HepG2 (cell line): ENCODE measurements around the gene AFG1L. TPM values are rescaled to one million over a fixed set of nuclear protein-coding genes. Genes with fewer than 3 reads are reported as not detected.

Experiments used
- AKNA ChIP-seq: sonication (generic); formaldehyde crosslinking; IDR thresholded peaks from 2 replicates; pipeline ENCODE4 v1.4.0; 2020; ENCODE audit warnings: missing genetic modification reagents, borderline replicate concordance
- DMTF1 ChIP-seq: sonication (generic); formaldehyde crosslinking; IDR thresholded peaks from 2 replicates; pipeline ENCODE4 v1.4.0; 2020; ENCODE audit warnings: mild to moderate bottlenecking, missing genetic modification reagents
- ETV6 ChIP-seq: sonication (generic); formaldehyde crosslinking; conservative IDR thresholded peaks from 2 replicates; pipeline ENCODE4 v1.4.0; 2020; ENCODE audit warnings: missing genetic modification reagents
- JDP2 ChIP-seq: sonication (generic); formaldehyde crosslinking; IDR thresholded peaks from 2 replicates; pipeline ENCODE4 v1.8.1; 2022; ENCODE audit warnings: missing genetic modification reagents, borderline replicate concordance
- MLX ChIP-seq: IDR thresholded peaks from 2 replicates; pipeline ENCODE4 v1.6.1; 2016
- SIX1 ChIP-seq: sonication (generic); formaldehyde crosslinking; IDR thresholded peaks from 2 replicates; pipeline ENCODE4 v1.4.0; 2020; ENCODE audit warnings: missing genetic modification reagents, borderline replicate concordance
- THAP9 ChIP-seq: sonication (generic); formaldehyde crosslinking; IDR thresholded peaks from 2 replicates; pipeline ENCODE4; 2020; ENCODE audit warnings: missing genetic modification reagents, mild to moderate bottlenecking, borderline replicate concordance
- TP53 ChIP-seq: sonication (generic); formaldehyde crosslinking; conservative IDR thresholded peaks from 2 replicates; pipeline ENCODE4 v1.4.0; 2020; ENCODE audit warnings: missing genetic modification reagents
- ZHX1 ChIP-seq: sonication (generic); formaldehyde crosslinking; IDR thresholded peaks from 2 replicates; pipeline ENCODE4 v1.8.1; 2022; ENCODE audit warnings: low read depth, mild to moderate bottlenecking, missing genetic modification reagents
- ZNF350 ChIP-seq: sonication (generic); formaldehyde crosslinking; IDR thresholded peaks from 2 replicates; pipeline ENCODE4 v1.4.0; 2020; ENCODE audit warnings: mild to moderate bottlenecking, low read depth, missing genetic modification reagents, borderline replicate concordance
- ZNF605 ChIP-seq: sonication (generic); formaldehyde crosslinking; IDR thresholded peaks from 2 replicates; pipeline ENCODE4 v1.8.0; 2022; ENCODE audit warnings: mild to moderate bottlenecking, missing genetic modification reagents
- ZNF784 ChIP-seq: sonication (generic); formaldehyde crosslinking; IDR thresholded peaks from 2 replicates; pipeline ENCODE4 v1.5.1; 2020; ENCODE audit warnings: missing genetic modification reagents, mild to moderate bottlenecking, borderline replicate concordance
- polyA plus RNA-seq, 8 experiments: library from polyadenylated mRNA; depleted of rRNA in 3 of 8; stranded (reverse) in 7 of 8; unstranded in 1 of 8; fragments of >200 nt; fragmentation: Illumina TruSeq in 4 of 8; extraction: Trizol in 4 of 8; gene quantifications; 2 replicates each; pipeline versions ENCODE4 v1.2.1 to v1.2.3, GENCODE V29; 2011 to 2016; ENCODE audit warnings: low read depth in 4 of 8, missing spikeins in 1 of 8, mixed read lengths in 1 of 8; ENCODE audit not compliant: insufficient read depth in 1 of 8
- total RNA-seq, 5 experiments: library from RNA; depleted of rRNA; stranded (reverse); fragments of >200 nt; fragmentation: Illumina TruSeq; extraction: Trizol; gene quantifications; 2 replicates each; pipeline ENCODE4 v1.2.3, GENCODE V29; 2016; ENCODE audit warnings: low read depth in 1 of 5

The AFG1L gene
- total and polyA plus RNA-seq, 2 of the 13 experiments (the other 11 are each of a cell fraction or from before 2014, with no cell fraction given) = 3.1 to 14.0 TPM

GRCh38 chr6:108559097-108559883 lies 264.4 kb downstream of the AFG1L start (continued):
- TF ChIP-seq JDP2 (no peak), TP53 (no peak), ZNF605 (CRISPR knock-in tag) (0 out of 2 replicates have a peak, but pooled peaks have one; percentile 61), ZNF350 (0 out of 2 replicates have a peak, but pooled peaks have one; percentile 8), SIX1 (CRISPR knock-in tag) (no peak), THAP9 (CRISPR knock-in tag) (0 out of 2 replicates have a peak, but pooled peaks have one; percentile 20), ETV6 (peak; percentile 29; the same call in 1 of the 2 replicates), ZHX1 (CRISPR knock-in tag) (no peak), MLX (CRISPR knock-in tag) (no peak), ZNF784 (CRISPR knock-in tag) (no peak), DMTF1 (CRISPR knock-in tag) (no peak), AKNA (CRISPR knock-in tag) (no peak)
